Measurements from ENCODE around the gene CHRNB4.

- no peak for TF ChIP-seq CTCF (conservative IDR thresholded peaks at IDR 0.05 in 1 of 2, IDR thresholded peaks at IDR 0.05 in 1 of 2; ENCODE audit: extremely low read depth in 1 of 2, insufficient read depth in 1 of 2, low read depth in 1 of 2, low read length in 2 of 2)
- TF ChIP-seq EZH2 (IDR thresholded peaks at IDR 0.05; ENCODE audit: borderline replicate concordance, low read length): no peak
These were observed 6.5 kb downstream of the CHRNB4 start for GRCh38 chr15:78634210-78635145.

Measured in mammary epithelial cell (primary cell).